Neutrophil (primary cell): Measurements from ENCODE around the gene SMARCAL1.
"Not testable (repeated sequence)": the region's sequence is repeated elsewhere in the genome, so short reads cannot be mapped to it uniquely, and the experiment has no call there.

Experiments used
- H3K27ac ChIP-seq: fragments of 200-600 bp; sonication (generic); 2 replicates; pipeline ENCODE4 v1.5.1; 2016; ENCODE audit warnings: mild to moderate bottlenecking, moderate library complexity
- H3K27me3 ChIP-seq: fragments of 200-600 bp; sonication (generic); 2 replicates; pipeline ENCODE4 v1.6.0; 2016; ENCODE audit warnings: mild to moderate bottlenecking
- H3K36me3 ChIP-seq: fragments of 200-600 bp; sonication (generic); 2 replicates; pipeline ENCODE4 v1.5.1; 2017
- H3K4me1 ChIP-seq, 2 experiments: fragments of 200-600 bp in 1 of 2; sonication (generic) in 1 of 2; 1 replicate in 1 of 2; 2 replicates in 1 of 2; pipeline versions ENCODE4 v1.5.1 to v1.6.1; 2013 to 2016; ENCODE audit warnings: low read depth in 1 of 2, low read length in 1 of 2, mild to moderate bottlenecking in 1 of 2, moderate library complexity in 1 of 2; ENCODE audit not compliant: control insufficient read depth in 1 of 2, insufficient read depth in 1 of 2
- H3K4me3 ChIP-seq, 2 experiments: fragments of 200-600 bp in 1 of 2; sonication (generic) in 1 of 2; 1 replicate in 1 of 2; 2 replicates in 1 of 2; pipeline ENCODE4 v1.5.1; 2013 to 2016; ENCODE audit warnings: low read depth in 1 of 2, low read length in 1 of 2, mild to moderate bottlenecking in 1 of 2, moderate library complexity in 1 of 2
- H3K9me3 ChIP-seq: fragments of 200-600 bp; sonication (generic); 2 replicates; pipeline ENCODE4 v1.5.1; 2016
- TF ChIP-seq, protein P1 (sequence below): fragments of 200-600 bp; sonication (generic); IDR thresholded peaks from 2 replicates; pipeline ENCODE4 v1.5.1; 2016; ENCODE audit warnings: antibody characterized with exemption

The SMARCAL1 gene

DNA sequence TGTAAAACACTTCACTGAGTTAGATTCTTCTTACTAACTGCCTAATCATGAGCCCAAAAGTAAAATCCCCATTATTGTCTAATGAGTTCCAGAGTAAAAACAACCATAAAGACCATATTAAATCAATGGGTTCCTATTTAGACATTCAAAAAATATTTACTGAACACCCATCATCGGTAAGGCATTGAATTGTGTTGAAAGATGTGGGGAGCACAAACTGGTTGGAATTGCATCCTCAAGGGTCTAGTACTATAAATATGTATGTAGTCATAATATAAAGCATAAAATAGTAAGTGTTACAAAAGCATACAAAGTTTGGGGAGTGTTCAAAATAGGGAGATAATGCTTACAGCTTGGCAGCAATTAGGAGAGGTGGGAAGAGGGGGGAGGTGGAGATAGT, 37.0 kb upstream of the SMARCAL1 start:
- H3K36me3 ChIP-seq = no peaks in the 10 kb centered on the region
- peaks cover 88% of the 10 kb centered on the region for H3K27me3 ChIP-seq
- TF ChIP-seq, protein P1, sequence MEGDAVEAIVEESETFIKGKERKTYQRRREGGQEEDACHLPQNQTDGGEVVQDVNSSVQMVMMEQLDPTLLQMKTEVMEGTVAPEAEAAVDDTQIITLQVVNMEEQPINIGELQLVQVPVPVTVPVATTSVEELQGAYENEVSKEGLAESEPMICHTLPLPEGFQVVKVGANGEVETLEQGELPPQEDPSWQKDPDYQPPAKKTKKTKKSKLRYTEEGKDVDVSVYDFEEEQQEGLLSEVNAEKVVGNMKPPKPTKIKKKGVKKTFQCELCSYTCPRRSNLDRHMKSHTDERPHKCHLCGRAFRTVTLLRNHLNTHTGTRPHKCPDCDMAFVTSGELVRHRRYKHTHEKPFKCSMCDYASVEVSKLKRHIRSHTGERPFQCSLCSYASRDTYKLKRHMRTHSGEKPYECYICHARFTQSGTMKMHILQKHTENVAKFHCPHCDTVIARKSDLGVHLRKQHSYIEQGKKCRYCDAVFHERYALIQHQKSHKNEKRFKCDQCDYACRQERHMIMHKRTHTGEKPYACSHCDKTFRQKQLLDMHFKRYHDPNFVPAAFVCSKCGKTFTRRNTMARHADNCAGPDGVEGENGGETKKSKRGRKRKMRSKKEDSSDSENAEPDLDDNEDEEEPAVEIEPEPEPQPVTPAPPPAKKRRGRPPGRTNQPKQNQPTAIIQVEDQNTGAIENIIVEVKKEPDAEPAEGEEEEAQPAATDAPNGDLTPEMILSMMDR = no peak
- no peak overlapping the region for H3K4me3 ChIP-seq
- no peaks in the 10 kb centered on the region for H3K9me3 ChIP-seq
- H3K27ac ChIP-seq = no peak overlapping the region
- peaks cover 0 to 12% of the 10 kb centered on the region in 2 experiments for H3K4me1 ChIP-seq

- peaks cover 9 to 31% of the 10 kb centered on the region in 2 experiments for H3K4me1 ChIP-seq
- H3K9me3 ChIP-seq = no peaks in the 10 kb centered on the region
- no peak overlapping the region for H3K4me3 ChIP-seq
- H3K27ac ChIP-seq = no peak overlapping the region
- no peaks in the 10 kb centered on the region for H3K36me3 ChIP-seq
- H3K27me3 ChIP-seq = peaks cover 41% of the 10 kb centered on the region
- TF ChIP-seq, protein P1 = no peak
These were observed 32.3 kb upstream of the SMARCAL1 start for GRCh38 chr2:216379977-216380376.

- not testable (repeated sequence) for H3K4me3 ChIP-seq, H3K27me3 ChIP-seq, H3K9me3 ChIP-seq, H3K27ac ChIP-seq, H3K36me3 ChIP-seq
- H3K4me1 ChIP-seq = peaks cover 18 to 44% of the 10 kb centered on the region in 2 experiments
These were observed 27.9 kb upstream of the SMARCAL1 start for GRCh38 chr2:216384409-216384808.

GRCh38 chr2:216385478-216385877, 26.8 kb upstream of the SMARCAL1 start:
- no peak overlapping the region for H3K27ac ChIP-seq
- TF ChIP-seq, protein P1 = no peak
- peaks cover 18 to 39% of the 10 kb centered on the region in 2 experiments for H3K4me1 ChIP-seq
- H3K4me3 ChIP-seq = no peak overlapping the region
- H3K9me3 ChIP-seq = no peaks in the 10 kb centered on the region
- H3K36me3 ChIP-seq = no peaks in the 10 kb centered on the region
- H3K27me3 ChIP-seq = peaks cover 5% of the 10 kb centered on the region

- H3K36me3 ChIP-seq = no peaks in the 10 kb centered on the region
- H3K27ac ChIP-seq = no peak overlapping the region
- TF ChIP-seq, protein P1 = no peak
- H3K4me3 ChIP-seq = no peak overlapping the region
- peaks cover 5% of the 10 kb centered on the region for H3K27me3 ChIP-seq
- no peaks in the 10 kb centered on the region for H3K9me3 ChIP-seq
- H3K4me1 ChIP-seq = peaks cover 9 to 22% of the 10 kb centered on the region in 2 experiments
These were observed 25.0 kb upstream of the SMARCAL1 start for GRCh38 chr2:216387262-216387661.

- H3K4me3 ChIP-seq = no peak overlapping the region
- H3K27ac ChIP-seq = no peak overlapping the region
- H3K9me3 ChIP-seq = no peaks in the 10 kb centered on the region
- TF ChIP-seq, protein P1 = no peak
- peaks cover 9 to 19% of the 10 kb centered on the region in 2 experiments for H3K4me1 ChIP-seq
- no peaks in the 10 kb centered on the region for H3K36me3 ChIP-seq
- H3K27me3 ChIP-seq = peaks cover 5% of the 10 kb centered on the region
These were observed 24.0 kb upstream of the SMARCAL1 start for GRCh38 chr2:216388046-216388884.
